Measurements from ENCODE around the gene PCBP3.

PCBP3 gene

DNA sequence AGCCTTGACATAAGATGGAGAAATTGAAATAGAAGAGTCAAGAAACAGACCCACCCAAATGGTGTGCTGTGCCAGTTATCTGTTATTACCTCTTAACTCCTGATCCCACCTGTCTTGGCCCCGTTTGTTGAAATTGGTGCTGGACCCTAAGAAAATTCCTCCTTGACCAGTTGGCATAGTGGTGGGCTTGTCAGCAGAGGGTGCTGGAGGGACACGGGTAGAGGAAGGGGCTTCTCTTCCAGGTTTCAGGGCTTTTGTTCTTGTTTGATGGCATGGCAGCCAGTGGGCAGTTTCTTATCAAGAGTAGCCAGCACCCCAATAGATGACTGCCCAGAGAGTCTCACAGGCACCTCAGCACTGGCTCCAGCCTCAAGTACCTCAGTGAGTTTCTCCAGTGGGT, 51.6 kb downstream of the PCBP3 start:
- DNase-seq = no peak
- Histone ChIP-seq H3K36me3 (ENCODE audit: control insufficient read depth in 4 of 4, insufficient read depth in 4 of 4, low read length in 3 of 4) (no peaks in the 10 kb centered on the region), H3K27me3 (replicated peaks in 2 of 5; ENCODE audit: control insufficient read depth in 4 of 5, insufficient read depth in 5 of 5, low read length in 4 of 5) (no peaks in the 10 kb centered on the region), H3K4me1 (ENCODE audit: control extremely low read depth in 1 of 4, control insufficient read depth in 4 of 4, insufficient read depth in 4 of 4, low read length in 3 of 4) (no peaks in the 10 kb centered on the region), H3K4me3 (ENCODE audit: control insufficient read depth in 1 of 7, extremely low read depth in 1 of 7, insufficient read depth in 4 of 7, low read depth in 2 of 7, low read length in 6 of 7) (no peak overlapping the region), H3K27ac (ENCODE audit: insufficient read depth in 1 of 2, low read depth in 1 of 2, low read length in 2 of 2, poor library complexity in 1 of 2, severe bottlenecking in 2 of 2) (no peak overlapping the region), H3K9me3 (ENCODE audit: control extremely low read depth in 1 of 5, control insufficient read depth in 4 of 5, insufficient read depth in 2 of 5, low read depth in 1 of 5, low read length in 4 of 5) (peaks cover 0 to 5% (median 0%) of the 10 kb centered on the region in 5 experiments)
- 72% methylated on average over 2 of the region's 2 CpGs for WGBS (ENCODE audit: insufficient coverage)
- ChIA-PET CTCF (no interaction called here), POLR2A (no interaction called here)

DNA sequence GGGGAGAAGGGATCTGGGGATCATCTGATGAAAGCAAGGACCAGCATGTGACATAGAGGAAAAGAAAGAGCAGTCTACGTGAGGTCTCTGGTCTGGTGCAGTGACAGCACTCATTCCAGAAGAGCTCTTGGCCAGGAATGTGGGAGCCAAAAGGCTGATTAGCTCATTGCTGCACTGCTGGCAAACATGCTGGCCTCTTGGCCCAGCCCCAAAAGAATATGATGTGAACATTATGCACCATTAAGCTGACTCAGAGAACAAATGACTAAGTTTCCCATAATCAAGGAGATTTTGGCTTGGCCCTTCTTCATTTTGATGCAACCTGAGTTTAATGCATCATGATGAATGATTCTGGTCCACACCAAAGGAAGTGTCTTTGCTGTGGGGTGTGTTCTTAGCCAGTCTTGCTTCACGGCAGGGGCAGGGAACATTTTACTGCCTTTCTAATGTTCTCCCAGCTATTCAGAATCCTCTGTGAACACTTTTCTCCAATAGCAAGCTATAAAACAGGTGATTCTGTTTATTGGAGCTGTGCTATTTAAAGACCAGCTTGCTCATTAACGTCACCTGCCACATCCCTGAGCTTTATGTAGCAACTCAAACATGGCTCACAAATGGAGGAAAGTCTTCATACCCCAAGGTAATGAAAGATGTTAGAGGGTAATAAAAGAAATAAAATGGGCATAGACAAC, 55.1 kb downstream of the PCBP3 start:
- 100% methylated on average over 2 of the region's 3 CpGs for WGBS (ENCODE audit: insufficient coverage)
- H3K4me3 ChIP-seq (ENCODE audit: control insufficient read depth in 1 of 7, extremely low read depth in 1 of 7, insufficient read depth in 4 of 7, low read depth in 2 of 7, low read length in 6 of 7) = no peak overlapping the region
- CTCF ChIA-PET = interaction anchor here (1.0 to 1.6 kb wide), 4 partner anchors 9 to 48 kb away, joined by 3 to 5 read pairs (median 4); no protein-coding TSS in a partner anchor
- no peak for DNase-seq
- peaks cover 0 to 2% (median 0%) of the 10 kb centered on the region in 5 experiments for H3K9me3 ChIP-seq (ENCODE audit: control extremely low read depth in 1 of 5, control insufficient read depth in 4 of 5, insufficient read depth in 2 of 5, low read depth in 1 of 5, low read length in 4 of 5)
- H3K36me3 ChIP-seq (ENCODE audit: control insufficient read depth in 4 of 4, insufficient read depth in 4 of 4, low read length in 3 of 4) = no peaks in the 10 kb centered on the region
- no peak overlapping the region for H3K27ac ChIP-seq (ENCODE audit: insufficient read depth in 1 of 2, low read depth in 1 of 2, low read length in 2 of 2, poor library complexity in 1 of 2, severe bottlenecking in 2 of 2)
- POLR2A ChIA-PET = no interaction called here
- H3K27me3 ChIP-seq (replicated peaks in 2 of 5; ENCODE audit: control insufficient read depth in 4 of 5, insufficient read depth in 5 of 5, low read length in 4 of 5) = no peaks in the 10 kb centered on the region
- H3K4me1 ChIP-seq (ENCODE audit: control extremely low read depth in 1 of 4, control insufficient read depth in 4 of 4, insufficient read depth in 4 of 4, low read length in 3 of 4) = no peaks in the 10 kb centered on the region

DNA sequence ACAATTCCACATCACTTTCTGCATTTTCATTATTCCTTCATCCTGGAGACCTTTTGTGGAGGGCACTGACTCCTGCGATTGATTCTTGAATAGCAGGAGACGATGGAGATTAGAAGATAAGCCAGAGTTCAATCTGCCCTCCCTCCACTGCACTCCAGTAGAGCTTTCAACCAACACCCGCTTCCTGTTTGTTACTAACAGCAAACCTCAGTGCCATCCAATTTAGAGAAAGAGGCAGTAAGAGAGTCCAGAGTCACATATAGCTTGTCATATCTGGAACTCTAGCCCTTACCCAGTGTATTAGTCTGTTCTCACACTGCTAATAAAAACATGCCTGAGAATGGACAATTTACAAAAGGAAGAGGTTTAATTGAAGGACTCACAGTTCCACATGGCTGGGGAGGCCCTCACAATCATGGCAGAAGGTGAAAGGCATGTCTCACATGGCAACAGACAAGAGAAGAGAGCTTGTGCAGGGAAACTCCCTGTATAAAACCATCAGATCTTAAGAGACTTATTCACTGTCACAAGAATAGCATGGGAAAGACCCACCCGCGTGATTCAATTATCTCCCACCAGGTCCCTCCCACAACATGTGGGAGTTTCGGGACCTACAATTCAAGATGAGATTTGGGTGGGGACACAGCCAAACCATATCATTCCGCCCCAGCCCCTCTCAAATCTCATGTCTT, 55.9 kb downstream of the PCBP3 start:
- 98% methylated on average over 6 of the region's 7 CpGs for WGBS (ENCODE audit: insufficient coverage)
- Histone ChIP-seq H3K9me3 (ENCODE audit: control extremely low read depth in 1 of 5, control insufficient read depth in 4 of 5, insufficient read depth in 2 of 5, low read depth in 1 of 5, low read length in 4 of 5) (peaks cover 0 to 2% (median 0%) of the 10 kb centered on the region in 5 experiments), H3K4me1 (ENCODE audit: control extremely low read depth in 1 of 4, control insufficient read depth in 4 of 4, insufficient read depth in 4 of 4, low read length in 3 of 4) (no peaks in the 10 kb centered on the region), H3K4me3 (ENCODE audit: control insufficient read depth in 1 of 7, extremely low read depth in 1 of 7, insufficient read depth in 4 of 7, low read depth in 2 of 7, low read length in 6 of 7) (no peak overlapping the region), H3K36me3 (ENCODE audit: control insufficient read depth in 4 of 4, insufficient read depth in 4 of 4, low read length in 3 of 4) (no peaks in the 10 kb centered on the region), H3K27me3 (replicated peaks in 2 of 5; ENCODE audit: control insufficient read depth in 4 of 5, insufficient read depth in 5 of 5, low read length in 4 of 5) (no peaks in the 10 kb centered on the region), H3K27ac (ENCODE audit: insufficient read depth in 1 of 2, low read depth in 1 of 2, low read length in 2 of 2, poor library complexity in 1 of 2, severe bottlenecking in 2 of 2) (no peak overlapping the region)
- DNase-seq = no peak
- ChIA-PET POLR2A (no interaction called here), CTCF (interaction anchor here (1.0 to 1.6 kb wide), 3 partner anchors 9 to 48 kb away, joined by 3 to 5 read pairs (median 4); no protein-coding TSS in a partner anchor)

DNA sequence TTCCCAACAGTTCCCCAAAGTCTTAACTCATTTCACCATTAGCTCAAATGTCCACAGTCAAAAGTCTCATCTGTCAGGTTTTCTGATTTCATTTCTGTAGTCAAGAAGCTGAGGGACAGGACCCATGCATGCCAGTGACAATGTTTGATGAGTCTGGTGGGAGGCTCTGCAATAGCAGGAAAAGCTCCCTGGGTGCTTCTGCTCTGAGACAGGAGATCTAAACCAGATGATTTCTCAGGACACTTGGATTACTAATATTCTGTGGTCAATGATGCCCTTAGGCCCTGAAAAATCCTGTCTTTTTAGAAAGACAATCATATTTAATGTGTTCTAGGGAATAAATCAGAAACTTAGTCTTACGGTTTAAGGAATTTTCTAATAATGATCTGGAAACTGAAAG, 56.4 kb downstream of the PCBP3 start:
- Histone ChIP-seq H3K4me1 (ENCODE audit: control extremely low read depth in 1 of 4, control insufficient read depth in 4 of 4, insufficient read depth in 4 of 4, low read length in 3 of 4) (no peaks in the 10 kb centered on the region), H3K36me3 (ENCODE audit: control insufficient read depth in 4 of 4, insufficient read depth in 4 of 4, low read length in 3 of 4) (no peaks in the 10 kb centered on the region), H3K27ac (ENCODE audit: insufficient read depth in 1 of 2, low read depth in 1 of 2, low read length in 2 of 2, poor library complexity in 1 of 2, severe bottlenecking in 2 of 2) (no peak overlapping the region), H3K27me3 (replicated peaks in 2 of 5; ENCODE audit: control insufficient read depth in 4 of 5, insufficient read depth in 5 of 5, low read length in 4 of 5) (no peaks in the 10 kb centered on the region), H3K4me3 (ENCODE audit: control insufficient read depth in 1 of 7, extremely low read depth in 1 of 7, insufficient read depth in 4 of 7, low read depth in 2 of 7, low read length in 6 of 7) (no peak overlapping the region), H3K9me3 (ENCODE audit: control extremely low read depth in 1 of 5, control insufficient read depth in 4 of 5, insufficient read depth in 2 of 5, low read depth in 1 of 5, low read length in 4 of 5) (peaks cover 0 to 2% (median 0%) of the 10 kb centered on the region in 5 experiments)
- no peak for DNase-seq
- 100% methylated on average over 1 of the region's 1 CpG for WGBS (ENCODE audit: insufficient coverage)
- ChIA-PET POLR2A (no interaction called here), CTCF (interaction anchor here (1.2 to 1.6 kb wide), 3 partner anchors 8 to 26 kb away, joined by 4 to 5 read pairs (median 5); no protein-coding TSS in a partner anchor)

DNA sequence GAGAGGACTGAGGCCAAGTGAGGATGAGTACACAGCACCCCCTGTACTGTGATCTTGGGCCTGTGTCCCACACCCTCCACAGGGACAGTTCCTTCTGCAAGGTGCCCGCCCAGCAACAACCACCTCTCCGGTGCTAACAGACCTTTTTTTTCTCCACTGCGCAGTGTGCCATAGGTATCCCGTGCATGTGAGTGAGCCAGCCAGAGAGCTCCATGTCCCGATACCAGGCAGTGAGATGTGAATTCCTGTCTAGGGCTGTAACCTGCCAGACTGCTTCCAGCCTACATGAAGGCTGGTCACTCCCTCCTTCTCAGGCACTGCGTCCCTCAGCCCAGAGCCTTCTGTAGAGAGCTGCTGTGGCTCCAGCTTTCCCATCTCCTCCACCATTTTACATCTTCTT, 56.9 kb downstream of the PCBP3 start:
- no peak for DNase-seq
- WGBS (ENCODE audit: insufficient coverage) = 94% methylated on average over 5 of the region's 6 CpGs
- H3K9me3 ChIP-seq (ENCODE audit: control extremely low read depth in 1 of 5, control insufficient read depth in 4 of 5, insufficient read depth in 2 of 5, low read depth in 1 of 5, low read length in 4 of 5) = no peaks in the 10 kb centered on the region
- H3K27ac ChIP-seq (ENCODE audit: insufficient read depth in 1 of 2, low read depth in 1 of 2, low read length in 2 of 2, poor library complexity in 1 of 2, severe bottlenecking in 2 of 2) = no peak overlapping the region
- POLR2A ChIA-PET = no interaction called here
- H3K4me1 ChIP-seq (ENCODE audit: control extremely low read depth in 1 of 4, control insufficient read depth in 4 of 4, insufficient read depth in 4 of 4, low read length in 3 of 4) = no peaks in the 10 kb centered on the region
- no peaks in the 10 kb centered on the region for H3K36me3 ChIP-seq (ENCODE audit: control insufficient read depth in 4 of 4, insufficient read depth in 4 of 4, low read length in 3 of 4)
- CTCF ChIA-PET = interaction anchor here (1.2 kb wide), 1 partner anchor 11 kb away, joined by 5 read pairs; no protein-coding TSS in a partner anchor
- no peak overlapping the region for H3K4me3 ChIP-seq (ENCODE audit: control insufficient read depth in 1 of 7, extremely low read depth in 1 of 7, insufficient read depth in 4 of 7, low read depth in 2 of 7, low read length in 6 of 7)
- peaks cover 0 to 2% (median 0%) of the 10 kb centered on the region in 5 experiments for H3K27me3 ChIP-seq (replicated peaks in 2 of 5; ENCODE audit: control insufficient read depth in 4 of 5, insufficient read depth in 5 of 5, low read length in 4 of 5)

DNA sequence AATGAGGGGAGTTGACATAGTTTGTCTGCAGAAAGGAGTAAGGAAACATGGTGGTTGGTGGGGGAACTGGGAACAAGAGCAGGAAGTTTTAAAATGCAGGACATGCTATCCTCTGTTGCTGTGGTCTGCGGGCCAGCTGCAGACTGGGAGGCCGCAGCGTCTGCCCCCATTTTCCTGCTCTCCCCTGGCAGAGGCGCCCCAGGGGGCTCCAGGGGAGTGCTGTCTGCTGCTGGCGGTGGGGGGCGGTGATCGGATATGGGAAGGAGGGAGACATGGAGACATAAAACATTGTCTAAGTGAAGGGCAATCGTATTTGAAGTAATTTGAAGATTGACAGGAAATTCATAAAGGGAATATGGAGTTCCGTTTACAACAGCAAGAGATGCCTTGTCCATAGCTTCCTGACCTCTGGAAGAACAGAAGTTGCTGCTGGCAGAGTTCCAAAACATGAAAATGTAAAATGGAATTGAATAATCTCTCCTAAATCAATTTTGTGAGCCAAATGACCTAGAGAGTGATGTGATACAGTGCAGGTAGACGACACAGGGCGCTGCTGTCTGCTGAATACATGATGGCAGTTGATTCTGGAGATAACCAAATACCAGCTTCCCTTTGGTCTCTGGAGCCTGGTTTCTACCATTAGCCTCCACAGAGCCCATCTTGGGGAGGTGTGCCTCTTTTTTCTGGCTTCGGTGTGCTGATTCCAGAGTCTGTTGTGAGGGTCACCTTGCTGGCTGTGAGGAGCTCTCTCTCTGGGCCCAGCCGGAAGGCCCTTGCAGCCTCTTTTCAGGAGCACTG, 61.0 kb downstream of the PCBP3 start:
- no peak overlapping the region for H3K27ac ChIP-seq (ENCODE audit: insufficient read depth in 1 of 2, low read depth in 1 of 2, low read length in 2 of 2, poor library complexity in 1 of 2, severe bottlenecking in 2 of 2)
- POLR2A ChIA-PET = no interaction called here

More for the DNA sequence above, 61.0 kb downstream of the PCBP3 start:
- H3K27me3 ChIP-seq (replicated peaks in 2 of 5; ENCODE audit: control insufficient read depth in 4 of 5, insufficient read depth in 5 of 5, low read length in 4 of 5) = peaks cover 0 to 2% (median 0%) of the 10 kb centered on the region in 5 experiments
- no peak overlapping the region for H3K4me3 ChIP-seq (ENCODE audit: control insufficient read depth in 1 of 7, extremely low read depth in 1 of 7, insufficient read depth in 4 of 7, low read depth in 2 of 7, low read length in 6 of 7)
- CTCF ChIA-PET = no interaction called here
- H3K4me1 ChIP-seq (ENCODE audit: control extremely low read depth in 1 of 4, control insufficient read depth in 4 of 4, insufficient read depth in 4 of 4, low read length in 3 of 4) = no peaks in the 10 kb centered on the region
- H3K36me3 ChIP-seq (ENCODE audit: control insufficient read depth in 4 of 4, insufficient read depth in 4 of 4, low read length in 3 of 4) = no peaks in the 10 kb centered on the region
- no peak for DNase-seq
- 96% methylated on average over 6 of the region's 13 CpGs for WGBS (ENCODE audit: insufficient coverage)
- H3K9me3 ChIP-seq (ENCODE audit: control extremely low read depth in 1 of 5, control insufficient read depth in 4 of 5, insufficient read depth in 2 of 5, low read depth in 1 of 5, low read length in 4 of 5) = no peaks in the 10 kb centered on the region

All from common myeloid progenitor, CD34-positive (primary cell).